Activated naive CD8-positive, alpha-beta T cell treated with anti-CD3 and anti-CD28 coated beads, Interleukin-2, amount 50 U/mL, for 24 hours (primary cell): ENCODE measurements around the gene PTPRN.

Experiments
- ATAC-seq: fragments of 150-1000 bp; cut with Tn5 transposase; one replicate; pipeline ENCODE4 v1.10.0; 2021
- DNase-seq: peaks from one replicate; pipeline ENCODE4 v3.0.0; 2021
- H3K27ac Mint-ChIP-seq: one replicate; pipeline ENCODE4 v1.8.0; 2021; ENCODE audit warnings: mild to moderate bottlenecking, mixed read lengths
- H3K27me3 Mint-ChIP-seq: one replicate; pipeline ENCODE4 v1.8.0; 2021; ENCODE audit warnings: mixed read lengths
- H3K36me3 Mint-ChIP-seq: one replicate; pipeline ENCODE4 v1.8.0; 2021; ENCODE audit warnings: low read depth, mixed read lengths
- H3K4me1 Mint-ChIP-seq: one replicate; pipeline ENCODE4 v1.8.0; 2021; ENCODE audit warnings: mixed read lengths
- H3K4me3 Mint-ChIP-seq: one replicate; pipeline ENCODE4 v1.8.0; 2021; ENCODE audit warnings: mild to moderate bottlenecking, moderate library complexity, mixed read lengths
- H3K9me3 Mint-ChIP-seq: one replicate; pipeline ENCODE4 v1.8.0; 2021; ENCODE audit warnings: mixed read lengths

The PTPRN gene

GRCh38 chr2:219286436-219287115 lies 22.6 kb downstream of the PTPRN start:
- peaks cover 11% of the 10 kb centered on the region for H3K36me3 Mint-ChIP-seq
- H3K27me3 Mint-ChIP-seq: no peaks in the 10 kb centered on the region
- H3K4me3 Mint-ChIP-seq: no peak overlapping the region
- peak overlapping the region; percentile 49 for H3K27ac Mint-ChIP-seq
- no peaks in the 10 kb centered on the region for H3K9me3 Mint-ChIP-seq
- no peak for DNase-seq
- peaks cover 7% of the 10 kb centered on the region for H3K4me1 Mint-ChIP-seq
- no peak for ATAC-seq

GRCh38 chr2:219285894-219286425 lies 23.2 kb downstream of the PTPRN start:
- Mint-ChIP-seq H3K27ac (no peak overlapping the region), H3K27me3 (no peaks in the 10 kb centered on the region), H3K4me1 (peaks cover 14% of the 10 kb centered on the region), H3K4me3 (no peak overlapping the region), H3K36me3 (peaks cover 12% of the 10 kb centered on the region), H3K9me3 (no peaks in the 10 kb centered on the region)
- DNase-seq: no peak
- ATAC-seq: no peak

DNA sequence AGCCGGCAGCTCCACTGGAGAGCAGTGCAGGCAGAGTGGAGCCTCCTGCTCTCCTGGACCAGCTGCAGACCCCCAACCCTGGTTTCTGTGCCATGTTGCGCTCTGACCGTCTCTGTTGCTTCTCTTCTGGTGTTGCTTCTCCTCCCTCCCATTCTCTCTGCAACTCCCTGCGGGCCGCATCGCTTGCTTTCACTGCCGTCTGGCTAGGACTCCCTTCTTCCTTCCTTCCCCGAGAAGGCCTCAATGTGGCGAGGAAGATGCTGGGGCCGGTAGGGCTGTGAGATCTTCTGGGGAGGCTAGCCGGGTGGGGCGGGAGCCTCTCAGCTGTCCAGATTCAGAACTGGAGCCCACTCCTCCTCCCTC lies 23.8 kb downstream of the PTPRN start:
- Mint-ChIP-seq H3K27ac (no peak overlapping the region), H3K4me1 (peaks cover 20% of the 10 kb centered on the region), H3K4me3 (no peak overlapping the region), H3K9me3 (no peaks in the 10 kb centered on the region), H3K36me3 (peaks cover 12% of the 10 kb centered on the region), H3K27me3 (no peaks in the 10 kb centered on the region)
- no peak for DNase-seq
- ATAC-seq: no peak

- Mint-ChIP-seq H3K4me3 (no peak overlapping the region), H3K36me3 (peaks cover 12% of the 10 kb centered on the region), H3K27me3 (no peaks in the 10 kb centered on the region), H3K4me1 (peaks cover 26% of the 10 kb centered on the region), H3K9me3 (no peaks in the 10 kb centered on the region), H3K27ac (no peak overlapping the region)
- DNase-seq: no peak
- no peak for ATAC-seq
Observed at GRCh38 chr2:219284501-219285372, 24.5 kb downstream of the PTPRN start.

GRCh38 chr2:219282943-219283581 lies 26.1 kb downstream of the PTPRN start:
- no peak overlapping the region for H3K27ac Mint-ChIP-seq
- H3K4me1 Mint-ChIP-seq: peaks cover 37% of the 10 kb centered on the region
- H3K4me3 Mint-ChIP-seq: no peak overlapping the region
- no peaks in the 10 kb centered on the region for H3K27me3 Mint-ChIP-seq
- DNase-seq (no peak), ATAC-seq (no peak)
- H3K36me3 Mint-ChIP-seq: peaks cover 12% of the 10 kb centered on the region
- no peaks in the 10 kb centered on the region for H3K9me3 Mint-ChIP-seq

GRCh38 chr2:219282375-219282774 lies 26.8 kb downstream of the PTPRN start:
- DNase-seq (no peak), ATAC-seq (no peak)
- no peaks in the 10 kb centered on the region for H3K9me3 Mint-ChIP-seq
- no peak overlapping the region for H3K27ac Mint-ChIP-seq
- peaks cover 44% of the 10 kb centered on the region for H3K4me1 Mint-ChIP-seq
- no peak overlapping the region for H3K4me3 Mint-ChIP-seq
- no peaks in the 10 kb centered on the region for H3K27me3 Mint-ChIP-seq
- peaks cover 12% of the 10 kb centered on the region for H3K36me3 Mint-ChIP-seq

DNA sequence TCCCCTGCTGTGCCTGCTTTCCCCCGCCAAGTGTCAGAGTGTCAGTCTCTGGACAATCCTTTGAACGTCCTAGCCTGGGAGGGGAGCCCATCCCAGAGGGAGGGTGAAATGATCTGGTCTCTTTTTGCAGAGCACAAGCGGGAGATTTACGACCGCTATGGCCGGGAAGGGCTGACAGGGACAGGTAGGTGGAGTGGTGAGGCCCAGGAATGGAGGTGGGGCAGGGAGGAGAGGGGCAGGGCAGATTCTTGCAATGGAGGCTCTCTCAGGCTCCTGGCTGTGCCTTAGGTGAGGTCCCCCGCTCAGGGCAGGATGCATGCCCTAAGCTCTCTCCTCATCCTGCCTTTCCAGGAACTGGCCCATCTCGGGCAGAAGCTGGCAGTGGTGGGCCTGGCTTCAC lies 27.6 kb downstream of the PTPRN start:
- Mint-ChIP-seq H3K9me3 (no peaks in the 10 kb centered on the region), H3K36me3 (peaks cover 12% of the 10 kb centered on the region), H3K4me1 (peaks cover 50% of the 10 kb centered on the region), H3K27me3 (no peaks in the 10 kb centered on the region), H3K27ac (no peak overlapping the region), H3K4me3 (peak overlapping the region; percentile 90)
- ATAC-seq (no peak), DNase-seq (no peak)

DNA sequence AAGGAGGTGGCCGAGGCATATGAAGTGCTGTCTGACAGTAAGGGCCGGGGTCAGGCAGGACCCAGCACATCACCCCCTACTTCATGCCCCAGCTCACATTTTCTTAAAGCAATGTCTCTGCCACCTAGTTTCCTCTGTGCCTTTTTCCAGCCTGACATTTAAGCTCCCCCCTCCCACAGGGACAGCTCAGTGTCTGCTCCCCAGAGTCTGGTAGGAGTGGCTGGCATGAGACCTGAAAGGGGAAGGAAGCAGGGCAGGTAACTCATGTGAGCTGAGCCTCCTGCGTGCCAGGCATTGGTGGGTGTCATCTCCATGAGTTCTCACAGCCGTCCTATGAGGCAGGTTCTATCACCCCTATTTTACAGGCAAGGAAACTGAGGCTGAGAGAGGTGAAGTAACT lies 28.6 kb downstream of the PTPRN start:
- Mint-ChIP-seq H3K4me1 (peaks cover 50% of the 10 kb centered on the region), H3K36me3 (peaks cover 12% of the 10 kb centered on the region), H3K9me3 (no peaks in the 10 kb centered on the region), H3K27me3 (no peaks in the 10 kb centered on the region), H3K27ac (peak overlapping the region; percentile 86), H3K4me3 (peak overlapping the region; percentile 90)
- ATAC-seq: no peak
- peak; percentile 27 for DNase-seq

DNA sequence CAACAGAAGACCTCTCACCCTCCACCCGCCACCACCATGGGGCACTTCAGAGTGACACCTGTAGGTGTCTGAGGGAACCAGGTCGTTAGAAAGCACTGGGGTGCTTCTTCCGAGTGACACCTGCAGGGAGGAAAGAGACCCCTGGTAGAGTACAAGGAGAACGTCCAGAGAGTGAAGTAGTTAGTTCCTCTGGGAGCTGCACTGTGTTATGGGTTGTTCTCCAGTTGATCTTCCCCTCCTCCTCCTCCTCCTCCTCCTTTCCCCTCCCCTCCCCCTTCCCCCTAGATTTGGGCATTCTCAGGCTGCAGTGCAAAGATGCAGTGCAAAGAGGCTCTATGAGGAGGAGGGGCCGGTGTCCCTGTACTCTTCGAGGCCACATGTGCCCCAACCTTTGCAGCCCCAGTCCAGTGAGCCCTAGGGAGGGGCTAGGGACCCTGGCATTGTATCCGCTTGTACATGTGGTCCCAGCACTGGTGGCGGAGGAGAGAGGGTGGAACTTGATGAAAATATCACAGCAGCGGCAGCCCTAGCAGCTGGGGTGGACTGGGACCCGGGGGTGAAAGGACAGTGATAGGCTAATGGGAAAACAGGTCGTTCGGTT lies 29.2 kb downstream of the PTPRN start:
- no peaks in the 10 kb centered on the region for H3K9me3 Mint-ChIP-seq
- no peaks in the 10 kb centered on the region for H3K27me3 Mint-ChIP-seq
- H3K4me3 Mint-ChIP-seq: peak overlapping the region; percentile 90
- peak overlapping the region; percentile 86 for H3K27ac Mint-ChIP-seq
- ATAC-seq (no peak), DNase-seq (no peak)
- peaks cover 50% of the 10 kb centered on the region for H3K4me1 Mint-ChIP-seq
- peaks cover 12% of the 10 kb centered on the region for H3K36me3 Mint-ChIP-seq

GRCh38 chr2:219279151-219279915 lies 29.9 kb downstream of the PTPRN start, which contains the start of gene DNAJB2:
TSS of gene DNAJB2 (plus strand) at chr2:219279366. CDS start at chr2:219279834, 468 bp downstream.
- ATAC-seq (peak; percentile 89), DNase-seq (peak; percentile 99)
- Mint-ChIP-seq H3K9me3 (no peaks in the 10 kb centered on the region), H3K4me3 (peak within 1 kb of the TSS; percentile 90), H3K27me3 (no peaks in the 10 kb centered on the region), H3K36me3 (peaks cover 12% of the 10 kb centered on the region), H3K4me1 (peaks cover 50% of the 10 kb centered on the region), H3K27ac (peak within 1 kb of the TSS; percentile 86)

DNA sequence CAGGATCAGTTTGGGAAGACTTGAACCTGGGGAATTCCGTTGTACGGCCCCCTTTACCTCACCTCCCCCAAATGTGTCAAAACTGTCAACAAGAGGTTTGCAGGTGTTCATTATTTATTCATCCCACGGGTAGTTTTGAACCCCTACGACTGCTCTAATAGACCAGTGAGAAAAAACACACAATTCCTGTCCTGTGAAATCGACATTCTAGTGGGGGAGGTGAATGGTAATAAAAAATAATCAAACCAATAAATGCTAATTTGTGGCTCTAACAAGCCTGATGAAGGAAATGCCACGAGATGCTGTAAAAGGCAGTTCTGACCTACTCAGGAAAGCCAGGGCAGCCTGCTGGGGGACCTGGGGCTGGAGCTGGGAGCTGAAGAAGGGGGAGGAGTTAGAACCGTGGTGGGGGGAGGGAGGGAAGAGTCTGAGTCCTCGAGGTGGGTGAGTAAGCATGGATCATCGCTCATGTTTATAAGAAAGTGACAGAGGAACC lies 30.5 kb downstream of the PTPRN start:
- no peak for DNase-seq
- peak overlapping the region; percentile 79 for H3K4me3 Mint-ChIP-seq
- H3K36me3 Mint-ChIP-seq: peaks cover 12% of the 10 kb centered on the region
- no peaks in the 10 kb centered on the region for H3K9me3 Mint-ChIP-seq
- peak overlapping the region; percentile 86 for H3K27ac Mint-ChIP-seq
- H3K4me1 Mint-ChIP-seq: peaks cover 50% of the 10 kb centered on the region
- no peaks in the 10 kb centered on the region for H3K27me3 Mint-ChIP-seq
- ATAC-seq: no peak

GRCh38 chr2:219277703-219278654 lies 31.2 kb downstream of the PTPRN start:
- peak overlapping the region; percentile 86 for H3K27ac Mint-ChIP-seq
- H3K4me1 Mint-ChIP-seq: peaks cover 56% of the 10 kb centered on the region
- H3K9me3 Mint-ChIP-seq: no peaks in the 10 kb centered on the region
- DNase-seq (peak; percentile 82), ATAC-seq (no peak)
- peaks cover 11% of the 10 kb centered on the region for H3K36me3 Mint-ChIP-seq
- H3K27me3 Mint-ChIP-seq: no peaks in the 10 kb centered on the region
- H3K4me3 Mint-ChIP-seq: peak overlapping the region; percentile 79
